ENCODE results near the gene PIP5K1B.

PIP5K1B gene

DNA sequence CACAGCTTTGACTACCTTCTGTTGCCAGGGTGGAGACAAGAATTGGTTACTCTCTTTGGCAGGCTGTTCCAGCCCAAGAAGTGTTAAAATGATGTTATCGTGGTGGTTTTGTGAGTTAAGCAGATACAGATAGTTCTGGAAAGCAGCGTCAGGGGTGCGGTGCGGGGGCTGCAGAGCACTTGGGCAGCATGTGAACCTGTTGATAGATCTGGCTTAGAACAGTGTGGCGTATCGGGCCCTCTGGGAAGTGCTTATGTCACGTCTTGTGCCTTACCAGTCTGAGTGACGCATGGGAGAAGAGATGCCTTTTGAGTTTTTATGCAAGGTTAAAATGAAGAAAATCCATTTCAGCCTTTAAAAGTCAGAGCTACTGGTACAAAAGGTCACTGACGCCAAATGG is 156.4 kb downstream of the PIP5K1B start:
- Histone ChIP-seq H3K4me2 (no peak overlapping the region), H3K36me3 (ENCODE audit: insufficient read depth) (no peaks in the 10 kb centered on the region), H3K27me3 (ENCODE audit: insufficient read depth, low read depth) (no peaks in the 10 kb centered on the region), H3K27ac (no peak overlapping the region), H3K79me2 (ENCODE audit: insufficient read depth, low read depth) (no peaks in the 10 kb centered on the region), H3K4me3 (IDR thresholded peaks at IDR 0.05; ENCODE audit: insufficient read depth, low read depth, low read length) (no peak overlapping the region), H3K4me1 (ENCODE audit: low read depth, poor library complexity, severe bottlenecking) (peaks cover 14% of the 10 kb centered on the region), H3K9ac (no peak overlapping the region), H2AFZ (ENCODE audit: low read depth) (no peak overlapping the region), H4K20me1 (ENCODE audit: insufficient read depth) (no peaks in the 10 kb centered on the region)
- TF ChIP-seq, protein P1, sequence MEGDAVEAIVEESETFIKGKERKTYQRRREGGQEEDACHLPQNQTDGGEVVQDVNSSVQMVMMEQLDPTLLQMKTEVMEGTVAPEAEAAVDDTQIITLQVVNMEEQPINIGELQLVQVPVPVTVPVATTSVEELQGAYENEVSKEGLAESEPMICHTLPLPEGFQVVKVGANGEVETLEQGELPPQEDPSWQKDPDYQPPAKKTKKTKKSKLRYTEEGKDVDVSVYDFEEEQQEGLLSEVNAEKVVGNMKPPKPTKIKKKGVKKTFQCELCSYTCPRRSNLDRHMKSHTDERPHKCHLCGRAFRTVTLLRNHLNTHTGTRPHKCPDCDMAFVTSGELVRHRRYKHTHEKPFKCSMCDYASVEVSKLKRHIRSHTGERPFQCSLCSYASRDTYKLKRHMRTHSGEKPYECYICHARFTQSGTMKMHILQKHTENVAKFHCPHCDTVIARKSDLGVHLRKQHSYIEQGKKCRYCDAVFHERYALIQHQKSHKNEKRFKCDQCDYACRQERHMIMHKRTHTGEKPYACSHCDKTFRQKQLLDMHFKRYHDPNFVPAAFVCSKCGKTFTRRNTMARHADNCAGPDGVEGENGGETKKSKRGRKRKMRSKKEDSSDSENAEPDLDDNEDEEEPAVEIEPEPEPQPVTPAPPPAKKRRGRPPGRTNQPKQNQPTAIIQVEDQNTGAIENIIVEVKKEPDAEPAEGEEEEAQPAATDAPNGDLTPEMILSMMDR (conservative IDR thresholded peaks at IDR 0.05; ENCODE audit: low read depth, low read length) = no peak

DNA sequence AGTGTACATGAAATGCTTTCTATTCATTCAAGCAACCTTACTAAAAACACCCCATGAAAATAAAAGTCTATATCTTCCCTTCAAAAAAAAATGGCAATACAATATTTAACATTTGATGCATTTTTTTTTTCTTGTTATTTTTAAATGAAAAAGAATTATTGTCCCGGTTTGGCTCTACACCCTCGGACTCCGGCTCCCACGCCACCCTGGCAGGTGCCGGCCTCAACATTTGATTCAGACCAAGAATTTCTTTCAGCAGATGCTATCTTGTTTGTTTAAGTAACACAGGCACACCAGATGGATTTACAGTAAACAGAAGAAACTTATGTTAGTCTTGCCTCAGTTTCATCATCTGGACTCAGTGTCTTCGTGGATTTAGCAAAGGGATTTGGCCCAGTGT is 162.0 kb downstream of the PIP5K1B start:
- no peak overlapping the region for H3K9ac ChIP-seq
- no peak overlapping the region for H3K4me2 ChIP-seq
- H3K27me3 ChIP-seq (ENCODE audit: insufficient read depth, low read depth) = no peaks in the 10 kb centered on the region
- TF ChIP-seq, protein P1 (conservative IDR thresholded peaks at IDR 0.05; ENCODE audit: low read depth, low read length) = no peak
- no peak overlapping the region for H2AFZ ChIP-seq (ENCODE audit: low read depth)
- no peaks in the 10 kb centered on the region for H4K20me1 ChIP-seq (ENCODE audit: insufficient read depth)
- H3K79me2 ChIP-seq (ENCODE audit: insufficient read depth, low read depth) = no peaks in the 10 kb centered on the region
- H3K4me3 ChIP-seq (IDR thresholded peaks at IDR 0.05; ENCODE audit: insufficient read depth, low read depth, low read length) = no peak overlapping the region
- no peaks in the 10 kb centered on the region for H3K4me1 ChIP-seq (ENCODE audit: low read depth, poor library complexity, severe bottlenecking)
- no peak overlapping the region for H3K27ac ChIP-seq
- H3K36me3 ChIP-seq (ENCODE audit: insufficient read depth) = no peaks in the 10 kb centered on the region

DNA sequence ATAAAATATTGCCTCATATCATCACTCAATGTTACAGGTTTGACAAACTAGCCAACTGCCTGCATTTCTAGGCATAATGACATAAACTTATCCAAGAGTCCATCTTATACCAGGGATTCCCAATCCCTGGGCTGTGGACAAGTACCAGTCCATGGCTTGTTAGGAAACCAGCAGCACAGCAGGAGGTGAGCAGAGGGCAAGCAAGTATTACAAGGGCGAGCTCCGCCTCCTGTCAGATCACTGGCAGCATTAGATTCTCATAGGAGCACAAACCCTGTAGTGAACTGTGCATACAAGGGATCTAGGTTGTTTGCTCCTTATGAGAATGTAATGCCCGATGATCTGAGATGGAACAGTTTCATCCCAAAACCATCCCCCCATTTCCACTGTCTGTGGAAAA is 164.0 kb downstream of the PIP5K1B start:
- H3K4me2 ChIP-seq = no peak overlapping the region
- H3K27ac ChIP-seq = no peak overlapping the region
- H4K20me1 ChIP-seq (ENCODE audit: insufficient read depth) = no peaks in the 10 kb centered on the region
- no peaks in the 10 kb centered on the region for H3K36me3 ChIP-seq (ENCODE audit: insufficient read depth)
- no peaks in the 10 kb centered on the region for H3K79me2 ChIP-seq (ENCODE audit: insufficient read depth, low read depth)
- H3K9ac ChIP-seq = no peak overlapping the region
- TF ChIP-seq, protein P1 (conservative IDR thresholded peaks at IDR 0.05; ENCODE audit: low read depth, low read length) = no peak
- H3K4me3 ChIP-seq (IDR thresholded peaks at IDR 0.05; ENCODE audit: insufficient read depth, low read depth, low read length) = no peak overlapping the region
- no peak overlapping the region for H2AFZ ChIP-seq (ENCODE audit: low read depth)
- H3K27me3 ChIP-seq (ENCODE audit: insufficient read depth, low read depth) = no peaks in the 10 kb centered on the region
- no peaks in the 10 kb centered on the region for H3K4me1 ChIP-seq (ENCODE audit: low read depth, poor library complexity, severe bottlenecking)

DNA sequence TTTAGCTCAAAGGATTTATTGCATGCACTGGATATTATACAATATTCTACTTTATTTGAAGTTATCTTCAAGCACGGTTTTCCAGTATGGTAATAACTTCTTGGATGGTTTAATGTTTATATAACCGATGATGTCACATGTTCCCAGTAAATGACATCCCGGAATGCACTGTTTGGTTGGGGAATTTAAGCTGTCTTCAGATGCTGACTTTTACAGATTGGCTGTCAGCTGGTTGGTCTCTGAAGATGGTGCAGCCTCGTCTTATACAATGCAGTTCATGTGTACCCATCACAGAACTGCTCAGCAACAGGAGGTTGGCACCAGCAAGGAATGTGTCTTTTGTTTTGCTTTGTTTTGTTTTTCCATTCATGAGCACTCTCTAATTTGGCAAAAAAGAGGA is 165.0 kb downstream of the PIP5K1B start:
- Histone ChIP-seq H3K4me2 (no peak overlapping the region), H3K9ac (no peak overlapping the region), H3K27me3 (ENCODE audit: insufficient read depth, low read depth) (no peaks in the 10 kb centered on the region), H3K4me3 (IDR thresholded peaks at IDR 0.05; ENCODE audit: insufficient read depth, low read depth, low read length) (no peak overlapping the region), H2AFZ (ENCODE audit: low read depth) (no peak overlapping the region), H3K4me1 (ENCODE audit: low read depth, poor library complexity, severe bottlenecking) (no peaks in the 10 kb centered on the region), H3K79me2 (ENCODE audit: insufficient read depth, low read depth) (no peaks in the 10 kb centered on the region), H4K20me1 (ENCODE audit: insufficient read depth) (no peaks in the 10 kb centered on the region), H3K27ac (no peak overlapping the region), H3K36me3 (ENCODE audit: insufficient read depth) (no peaks in the 10 kb centered on the region)
- TF ChIP-seq, protein P1 (conservative IDR thresholded peaks at IDR 0.05; ENCODE audit: low read depth, low read length) = no peak
